Esophagus muscularis mucosa (tissue), 4 donors: Measurements from ENCODE around the gene RUVBL1. TPM values are rescaled to one million over a fixed set of nuclear protein-coding genes. Genes with fewer than 3 reads are reported as not detected.

ENCODE experiments used
- DNase-seq: peaks from one replicate; pipeline ENCODE4 v3.0.0-alpha.2; 2017; ENCODE audit errors: extremely low spot score
- H3K27ac ChIP-seq, 4 donors: fragments of 200-600 bp; sonication (generic); replicated peaks in 1 of 4; 1 replicate in 3 of 4; 2 replicates in 1 of 4; pipeline ENCODE4 v1.5.1; 2016 to 2019; ENCODE audit warnings: mild to moderate bottlenecking in 1 of 4
- H3K27me3 ChIP-seq, 4 donors: fragments of 200-600 bp; sonication (generic); one replicate each; pipeline versions ENCODE4 v1.5.1 to v1.6.0; 2016 to 2019
- H3K36me3 ChIP-seq, 4 donors: fragments of 200-600 bp; sonication (generic); one replicate each; pipeline ENCODE4 v1.5.1; 2016 to 2019
- H3K4me1 ChIP-seq, 4 donors: fragments of 200-600 bp; sonication (generic); one replicate each; pipeline ENCODE4 v1.5.1; 2016 to 2019
- H3K4me3 ChIP-seq, 4 donors: fragments of 200-600 bp; sonication (generic); 1 replicate in 2 of 4; 2 replicates in 2 of 4; pipeline ENCODE4 v1.5.1; 2016 to 2019; ENCODE audit warnings: mild to moderate bottlenecking in 4 of 4, moderate library complexity in 1 of 4
- H3K9me3 ChIP-seq, 4 donors: fragments of 200-600 bp; sonication (generic); 1 replicate in 3 of 4; 2 replicates in 1 of 4; pipeline ENCODE4 v1.5.1; 2016 to 2019
- CTCF ChIP-seq, 3 experiments: fragments of 200-600 bp in 2 of 3; fragments of 450-650 bp in 1 of 3; sonication (generic) in 2 of 3; IDR thresholded peaks; one replicate each; pipeline ENCODE4 v1.5.1; 2017 to 2019; ENCODE audit warnings: antibody characterized with exemption in 3 of 3, mild to moderate bottlenecking in 2 of 3, moderate library complexity in 1 of 3
- EP300 ChIP-seq: sonication (generic); formaldehyde crosslinking; IDR thresholded peaks from one replicate; pipeline ENCODE4 v1.6.1; 2017; ENCODE audit warnings: antibody characterized with exemption
- POLR2A ChIP-seq: fragments of 450-650 bp; IDR thresholded peaks from one replicate; pipeline ENCODE4 v1.6.1; 2017; ENCODE audit warnings: antibody characterized with exemption, moderate library complexity, mild to moderate bottlenecking, low read depth
- POLR2AphosphoS5 ChIP-seq, 2 donors: sonication (generic); formaldehyde crosslinking; IDR thresholded peaks; one replicate each; pipeline ENCODE4 v1.6.1; 2017; ENCODE audit warnings: antibody characterized with exemption in 2 of 2
- WGBS: methylation state at CpG from one replicate; pipeline ENCODE4 v1.1.5; 2018; 5-methylcytosine and 5-hydroxymethylcytosine counted together
- intact Hi-C: fragments of 100-400 bp; cut with DNase I; formaldehyde crosslinking; loops from one replicate; pipeline ENCODE4 v1.15.1; 2023
- total RNA-seq, 4 donors: library from RNA; depleted of rRNA; stranded (reverse); fragments of >200 nt; gene quantifications; one replicate each; pipeline versions ENCODE4 v1.1.0 to v1.2.1, GENCODE V29; 2016

RUVBL1 gene
- total RNA-seq, 4 donors from 2014 or later, result 21.4 to 28.9 (median 23.8) TPM

- H3K9me3 ChIP-seq, result no peaks in the 10 kb centered on the region
- peaks cover 0 to 34% (median 16%) of the 10 kb centered on the region in 4 donors for H3K36me3 ChIP-seq
- H3K27ac ChIP-seq, result no peak overlapping the region
- 76% methylated on average over 6 of the region's 6 CpGs for WGBS
- peaks cover 52 to 67% (median 63%) of the 10 kb centered on the region in 4 donors for H3K4me1 ChIP-seq
- no peak overlapping the region for H3K4me3 ChIP-seq
- no peaks in the 10 kb centered on the region for H3K27me3 ChIP-seq
- no peak for DNase-seq
- TF ChIP-seq CTCF (IDR thresholded peaks at IDR 0.05) (no peak), EP300 (no peak), POLR2AphosphoS5 (IDR thresholded peaks at IDR 0.05) (no peak), POLR2A (no peak)
- intact Hi-C loops, result no loop called here
Observed at GRCh38 chr3:128080323-128081080, 43.1 kb downstream of the RUVBL1 start.

- no peak overlapping the region for H3K27ac ChIP-seq
- intact Hi-C loops, result loop anchor here (5.0 kb wide), 4 partner anchors 42 to 527 kb away; partner anchors contain the start of genes EEFSEC and RUVBL1
- no peak for DNase-seq
- TF ChIP-seq POLR2AphosphoS5 (IDR thresholded peaks at IDR 0.05) (no peak), CTCF (IDR thresholded peaks at IDR 0.05) (no peak), EP300 (no peak), POLR2A (no peak)
- H3K9me3 ChIP-seq, result no peaks in the 10 kb centered on the region
- no peak overlapping the region for H3K4me3 ChIP-seq
- no peaks in the 10 kb centered on the region for H3K27me3 ChIP-seq
- peaks cover 0 to 31% (median 13%) of the 10 kb centered on the region in 4 donors for H3K36me3 ChIP-seq
- H3K4me1 ChIP-seq, result peaks cover 52 to 67% (median 62%) of the 10 kb centered on the region in 4 donors
- 92% methylated on average over 9 of the region's 9 CpGs for WGBS
Observed at GRCh38 chr3:128079823-128080222, 43.8 kb downstream of the RUVBL1 start.

GRCh38 chr3:128078875-128079274, 44.7 kb downstream of the RUVBL1 start:
- H3K9me3 ChIP-seq, result no peaks in the 10 kb centered on the region
- intact Hi-C loops, result loop anchor here (5.0 kb wide), 4 partner anchors 43 to 528 kb away; partner anchors contain the start of genes EEFSEC and RUVBL1
- peaks cover 46 to 59% (median 55%) of the 10 kb centered on the region in 4 donors for H3K4me1 ChIP-seq

GRCh38 chr3:128078322-128078721, 45.3 kb downstream of the RUVBL1 start:
- intact Hi-C loops, result loop anchor here (5.0 kb wide), 4 partner anchors 44 to 529 kb away; partner anchors contain the start of genes EEFSEC and RUVBL1
- WGBS, result 96% methylated on average over 5 of the region's 5 CpGs
- no peaks in the 10 kb centered on the region for H3K27me3 ChIP-seq
- H3K4me1 ChIP-seq, result peaks cover 43 to 57% (median 50%) of the 10 kb centered on the region in 4 donors
- DNase-seq, result no peak
- peaks cover 0 to 31% (median 12%) of the 10 kb centered on the region in 4 donors for H3K36me3 ChIP-seq
- no peak overlapping the region for H3K4me3 ChIP-seq
- H3K9me3 ChIP-seq, result no peaks in the 10 kb centered on the region
- H3K27ac ChIP-seq, result no peak overlapping the region
- TF ChIP-seq POLR2A (no peak), POLR2AphosphoS5 (IDR thresholded peaks at IDR 0.05) (no peak), CTCF (IDR thresholded peaks at IDR 0.05) (no peak), EP300 (no peak)

More at GRCh38 chr3:128078875-128079274, 44.7 kb downstream of the RUVBL1 start:
- DNase-seq, result no peak
- H3K4me3 ChIP-seq, result no peak overlapping the region
- TF ChIP-seq POLR2A, result no peak
- TF ChIP-seq CTCF (IDR thresholded peaks at IDR 0.05), result no peak
- TF ChIP-seq POLR2AphosphoS5 (IDR thresholded peaks at IDR 0.05), result no peak
- no peak for TF ChIP-seq EP300
- no peak overlapping the region for H3K27ac ChIP-seq
- 95% methylated on average over 4 of the region's 8 CpGs for WGBS
- peaks cover 0 to 31% (median 12%) of the 10 kb centered on the region in 4 donors for H3K36me3 ChIP-seq
- H3K27me3 ChIP-seq, result no peaks in the 10 kb centered on the region
